ENCODE data around the gene JPH2.
"Not testable (repeated sequence)": the region's sequence is repeated elsewhere in the genome, so short reads cannot be mapped to it uniquely, and the experiment has no call there.

The JPH2 gene

DNA sequence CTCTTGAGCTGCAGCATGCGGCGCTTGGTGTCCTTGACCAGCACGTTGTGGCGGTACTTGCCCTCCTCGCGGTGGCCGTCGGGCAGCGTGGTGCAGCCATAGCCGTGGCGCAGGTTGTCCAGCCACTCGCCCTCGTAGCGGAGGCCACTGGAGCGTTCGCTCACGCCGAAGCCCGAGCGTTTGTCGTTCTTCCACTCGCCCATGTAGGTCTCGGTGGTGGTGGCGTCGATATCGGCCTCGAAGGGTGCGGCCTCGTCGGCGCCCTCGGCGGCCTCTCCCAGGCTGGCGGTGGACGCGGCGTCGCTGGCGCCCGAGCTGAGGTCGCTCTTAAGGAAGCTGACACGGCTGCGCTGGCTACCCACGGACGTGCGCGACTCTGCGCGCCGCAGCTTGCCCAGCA, 27.3 kb downstream of the JPH2 start:
- in situ Hi-C loops (cut with MboI; ENCODE audit: low sequenced_read_pairs) = no loop called here

DNA sequence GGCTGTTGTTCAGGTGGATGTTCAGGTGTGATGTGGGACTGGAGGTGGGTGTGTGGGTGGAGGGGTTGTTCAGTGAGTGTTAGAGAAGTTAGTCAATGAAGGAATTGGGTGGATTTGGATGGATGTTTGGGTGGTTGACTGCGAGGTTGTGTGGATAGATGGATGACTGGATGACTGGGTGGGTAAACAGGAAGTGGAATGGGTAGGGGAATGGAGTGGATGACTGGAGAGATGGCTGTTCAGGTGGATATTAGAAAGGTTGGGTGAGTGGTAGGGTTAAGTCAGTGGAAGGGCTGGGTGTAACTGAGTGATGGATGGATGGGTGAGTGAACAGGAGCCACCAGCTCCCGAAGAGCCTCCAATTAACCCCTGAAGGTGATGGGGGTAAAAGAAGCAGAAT, 27.9 kb downstream of the JPH2 start:
- in situ Hi-C loops (cut with MboI; ENCODE audit: low sequenced_read_pairs) = no loop called here

DNA sequence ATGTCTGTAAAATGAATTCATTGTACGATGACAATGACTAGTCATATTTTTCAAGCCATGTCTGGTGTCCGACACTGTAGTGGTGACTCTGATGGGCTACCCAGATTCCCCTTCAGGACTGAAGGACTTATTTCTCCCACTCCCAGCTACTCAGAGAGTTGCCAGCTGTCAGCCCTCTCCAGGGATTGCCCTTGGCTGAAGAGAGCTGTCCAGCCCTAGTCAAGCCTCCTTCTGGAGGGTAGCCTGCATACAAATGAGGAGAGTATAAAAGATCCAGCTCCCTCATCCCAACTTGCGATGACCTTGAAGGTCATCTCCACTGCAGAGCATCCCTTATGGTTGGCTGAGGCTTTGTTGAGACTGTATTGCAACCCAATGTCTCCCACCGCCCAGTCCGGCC, 29.9 kb downstream of the JPH2 start:
- in situ Hi-C loops (cut with MboI; ENCODE audit: low sequenced_read_pairs) = no loop called here

DNA sequence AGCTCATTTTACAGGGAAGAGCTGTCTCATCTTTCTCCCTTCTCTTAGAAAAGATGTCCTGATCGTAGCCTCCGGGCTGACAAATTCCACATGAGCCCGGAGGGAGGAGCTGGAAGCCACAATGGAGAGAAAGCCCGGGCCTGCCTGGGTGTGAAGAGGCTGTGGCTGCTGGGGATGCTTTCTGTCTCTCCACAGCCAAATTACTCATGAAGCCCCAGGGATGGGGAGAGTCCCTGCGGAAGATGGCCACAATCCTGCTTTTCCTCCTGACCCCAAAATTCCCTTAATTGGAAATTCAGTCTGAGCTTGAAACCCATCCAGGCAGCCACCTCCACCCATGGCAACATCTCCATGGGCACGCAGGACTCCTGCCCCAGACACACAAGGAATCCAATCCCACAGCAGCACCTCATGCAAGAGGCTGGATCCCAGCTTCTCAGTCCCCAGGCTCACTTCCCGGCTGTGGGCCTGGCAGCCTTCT, 32.4 kb downstream of the JPH2 start:
- in situ Hi-C loops (cut with MboI; ENCODE audit: low sequenced_read_pairs) = no loop called here

DNA sequence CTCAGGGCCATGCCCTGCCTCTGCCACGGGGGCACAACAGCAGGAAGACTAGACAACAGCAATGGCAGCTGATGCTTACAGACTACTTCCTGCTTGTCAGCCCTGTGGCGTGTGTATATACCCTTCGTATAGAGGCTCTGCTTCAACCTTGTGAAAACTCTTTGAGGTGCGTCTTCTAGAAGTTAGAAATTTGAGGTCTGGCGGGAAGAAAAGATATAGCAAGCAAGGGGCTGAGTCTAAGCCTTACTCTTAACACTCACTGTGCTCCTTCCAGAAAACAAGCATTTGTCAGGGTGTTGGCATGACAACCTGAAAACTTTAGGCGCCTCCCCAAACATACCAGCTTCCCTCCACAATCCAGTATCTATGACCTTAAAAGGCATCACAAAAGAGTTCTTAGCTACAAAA, 33.3 kb downstream of the JPH2 start:
- in situ Hi-C loops (cut with MboI; ENCODE audit: low sequenced_read_pairs) = no loop called here

DNA sequence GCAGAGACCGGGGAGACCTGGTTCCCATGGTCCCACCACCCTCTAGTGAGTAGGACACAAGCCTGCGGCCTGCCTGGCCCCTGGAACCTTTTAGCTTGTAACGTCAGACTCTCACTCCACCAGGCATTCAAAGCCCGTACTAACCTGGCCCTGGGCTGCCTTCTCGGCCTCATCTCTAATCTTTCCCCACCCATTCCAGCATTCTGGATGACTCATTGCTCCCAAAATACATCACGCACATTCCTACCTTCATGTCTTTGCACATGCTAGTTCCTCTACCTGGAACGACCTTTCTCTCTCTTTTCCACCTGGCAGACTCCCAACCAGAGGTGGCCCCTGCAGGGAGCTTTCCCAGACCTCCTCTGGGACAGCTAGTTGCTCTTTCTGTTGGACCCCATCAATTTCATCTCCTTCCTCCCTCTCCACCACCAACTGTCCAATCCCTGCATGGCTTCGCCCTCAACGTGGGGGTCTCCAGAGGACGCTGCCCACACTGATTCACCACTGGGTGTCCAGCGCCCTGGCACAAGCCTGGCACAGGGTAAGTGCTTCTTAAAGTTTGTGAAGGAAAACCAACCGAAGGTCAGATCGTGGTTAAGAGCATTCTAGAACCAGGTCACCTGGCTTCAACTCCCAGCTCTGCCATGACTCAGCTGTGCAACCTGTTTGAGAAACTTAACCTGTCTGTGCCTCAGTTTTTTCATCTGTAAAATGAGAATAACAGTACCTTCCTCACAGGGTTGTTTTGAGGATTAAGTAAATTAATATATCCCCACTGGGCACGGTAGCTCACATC, 35.2 kb downstream of the JPH2 start:
- in situ Hi-C loops (cut with MboI; ENCODE audit: low sequenced_read_pairs) = no loop called here

DNA sequence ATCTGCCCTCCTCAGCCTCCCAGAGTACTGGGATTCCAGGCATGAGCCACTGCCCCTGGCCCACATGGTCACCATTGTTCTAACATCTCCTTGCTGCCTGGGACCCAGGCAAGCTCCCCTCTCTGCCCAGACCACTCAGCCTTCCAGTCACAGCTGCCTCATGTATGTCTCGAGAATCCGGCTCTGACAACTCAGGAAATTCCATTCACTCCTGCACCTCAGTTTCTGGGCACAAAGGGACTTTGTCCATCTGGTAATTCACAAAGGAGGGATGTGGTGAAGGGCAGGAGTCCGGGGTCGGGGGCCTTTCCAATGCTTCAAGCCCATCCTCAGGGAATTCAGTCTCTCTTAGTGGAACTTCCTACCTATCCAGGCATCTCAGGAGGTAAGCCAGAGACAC, 40.7 kb downstream of the JPH2 start:
- in situ Hi-C loops (cut with MboI; ENCODE audit: low sequenced_read_pairs) = no loop called here

DNA sequence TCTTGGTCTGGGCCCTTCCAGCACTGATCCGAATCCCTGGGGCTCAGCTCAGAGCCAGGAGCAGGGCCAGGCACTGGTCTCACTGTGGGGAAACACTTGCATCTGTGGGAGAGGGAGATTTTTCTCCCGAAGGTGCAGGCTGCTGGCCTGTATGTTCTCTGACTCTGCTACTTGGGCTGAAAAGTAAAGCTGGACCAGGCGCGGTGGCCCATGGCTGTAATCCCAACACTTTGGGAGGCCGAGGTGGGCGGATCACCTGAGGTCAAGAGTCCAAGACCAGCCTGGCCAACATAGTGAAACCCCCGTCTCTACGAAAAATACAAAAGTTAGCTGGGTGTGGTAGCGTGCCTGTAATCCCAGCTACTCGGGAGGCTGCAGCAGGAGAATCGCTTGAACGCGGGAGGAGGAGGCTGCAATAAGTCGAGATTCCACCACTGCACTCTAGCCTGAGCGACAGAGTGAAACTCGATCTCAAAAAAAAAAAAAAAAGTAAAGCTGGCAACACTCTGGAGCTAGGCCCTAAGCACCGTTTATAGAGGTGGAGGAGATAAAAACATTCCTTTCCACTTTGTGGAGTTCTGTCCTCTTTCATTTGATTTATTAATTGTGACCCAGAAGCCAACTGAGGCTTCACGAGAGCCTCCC, 41.7 kb downstream of the JPH2 start:
- in situ Hi-C loops (cut with MboI; ENCODE audit: low sequenced_read_pairs) = no loop called here

DNA sequence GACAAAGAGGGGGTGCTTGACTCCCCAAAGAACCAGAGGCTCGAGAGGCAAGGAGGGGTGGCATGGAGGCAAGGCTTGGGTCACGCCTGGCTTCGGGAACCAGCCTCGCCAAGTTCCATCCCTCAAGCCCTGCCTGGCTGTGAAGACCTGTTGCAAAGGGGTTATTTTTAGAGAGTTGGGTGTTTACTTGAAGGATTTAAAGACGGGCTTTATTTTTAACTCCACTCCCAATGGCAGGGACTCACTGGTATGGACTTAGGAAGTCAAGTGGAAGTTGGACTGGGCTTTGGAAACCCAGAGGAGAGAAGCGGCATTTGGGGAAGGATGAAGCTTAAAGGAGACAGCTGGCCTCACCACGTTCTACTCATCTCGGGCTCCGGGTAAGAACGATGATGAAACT, 43.1 kb downstream of the JPH2 start:
- in situ Hi-C loops (cut with MboI; ENCODE audit: low sequenced_read_pairs) = no loop called here

DNA sequence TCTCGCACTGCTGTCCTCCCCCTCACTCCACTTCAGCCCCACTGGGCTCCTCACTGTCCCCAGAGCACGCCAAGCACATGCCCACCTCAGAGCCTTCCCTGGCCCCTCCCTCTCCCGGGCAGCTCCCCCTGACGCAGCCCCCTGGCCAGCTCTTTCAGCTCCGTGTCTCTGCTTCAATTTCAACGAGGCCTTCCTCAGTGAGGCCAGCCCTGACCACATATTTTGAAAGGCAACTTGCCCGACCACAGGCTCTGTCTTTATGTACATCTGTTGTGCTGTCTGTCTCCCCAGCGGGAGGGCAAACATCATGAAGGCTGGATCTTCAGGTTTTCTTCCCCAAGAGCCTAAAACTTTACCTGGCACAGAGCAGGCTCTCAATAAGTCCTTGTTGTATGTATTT, 44.6 kb downstream of the JPH2 start:
- in situ Hi-C loops (cut with MboI; ENCODE audit: low sequenced_read_pairs) = no loop called here

DNA sequence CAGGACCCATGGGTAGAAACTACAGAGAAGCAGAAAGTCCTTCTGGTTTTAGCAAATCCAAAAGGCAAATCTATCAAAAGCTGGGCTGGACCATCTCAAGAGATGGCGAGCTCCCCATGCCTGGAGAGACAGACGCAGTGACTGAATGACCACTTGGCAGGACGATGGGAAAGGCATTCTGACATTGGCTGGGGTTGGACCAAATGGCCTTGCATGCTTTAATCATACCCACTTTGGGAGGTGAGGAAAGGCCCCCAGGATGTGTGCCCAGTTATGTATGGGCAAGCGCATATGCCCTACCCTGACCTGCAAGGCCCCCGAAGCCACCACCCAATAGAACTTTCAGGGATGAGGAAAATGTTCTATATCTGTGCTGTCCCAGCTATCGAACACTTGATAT, 45.1 kb downstream of the JPH2 start:
- in situ Hi-C loops (cut with MboI; ENCODE audit: low sequenced_read_pairs) = no loop called here

DNA sequence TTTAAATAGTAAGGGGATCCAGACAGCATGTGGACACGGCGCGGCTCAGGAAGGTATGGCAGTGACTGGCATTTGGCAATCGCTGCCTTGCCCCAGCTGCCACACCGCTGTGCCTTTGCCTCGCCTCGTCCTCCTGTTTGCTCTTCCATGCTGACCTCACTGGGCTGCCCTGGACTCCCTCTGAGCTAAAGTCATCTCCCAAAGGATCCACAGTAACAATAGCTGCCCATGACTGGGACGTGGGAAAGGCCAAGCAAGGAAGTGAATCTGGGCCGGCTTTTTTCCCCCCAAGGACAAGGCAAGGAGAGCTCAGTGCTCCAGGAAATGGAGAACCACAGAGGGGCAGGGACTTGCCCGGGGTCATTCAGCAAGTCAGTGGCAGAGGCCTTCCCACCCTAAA, 48.1 kb downstream of the JPH2 start:
- in situ Hi-C loops (cut with MboI; ENCODE audit: low sequenced_read_pairs) = no loop called here

DNA sequence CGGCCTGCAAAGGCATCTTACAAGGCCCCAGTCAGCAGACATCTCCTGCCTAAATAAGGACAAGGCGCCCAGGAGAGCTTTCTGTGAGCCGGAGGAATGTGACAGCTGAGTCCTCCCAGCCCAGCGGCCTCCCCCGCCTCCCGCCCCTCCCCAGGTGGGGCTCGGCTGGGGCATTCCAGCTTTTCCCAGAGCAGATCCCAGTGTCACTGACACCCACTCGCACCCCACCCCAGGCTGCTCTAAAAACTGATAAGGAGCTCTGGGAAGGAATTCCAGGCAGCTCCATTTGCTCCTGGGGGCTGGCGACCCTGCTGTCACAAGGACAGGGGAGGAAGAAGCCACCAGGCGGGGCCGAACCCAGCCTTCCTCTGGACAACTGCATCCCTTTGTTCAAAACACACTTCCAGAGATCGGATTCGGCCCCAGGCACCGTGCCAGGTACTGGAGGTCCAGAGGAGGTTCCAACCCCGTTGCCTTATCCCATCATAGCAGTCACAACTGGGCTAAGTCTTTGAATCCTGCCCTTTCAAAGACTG, 49.7 kb downstream of the JPH2 start:
- in situ Hi-C loops (cut with MboI; ENCODE audit: low sequenced_read_pairs) = no loop called here

DNA sequence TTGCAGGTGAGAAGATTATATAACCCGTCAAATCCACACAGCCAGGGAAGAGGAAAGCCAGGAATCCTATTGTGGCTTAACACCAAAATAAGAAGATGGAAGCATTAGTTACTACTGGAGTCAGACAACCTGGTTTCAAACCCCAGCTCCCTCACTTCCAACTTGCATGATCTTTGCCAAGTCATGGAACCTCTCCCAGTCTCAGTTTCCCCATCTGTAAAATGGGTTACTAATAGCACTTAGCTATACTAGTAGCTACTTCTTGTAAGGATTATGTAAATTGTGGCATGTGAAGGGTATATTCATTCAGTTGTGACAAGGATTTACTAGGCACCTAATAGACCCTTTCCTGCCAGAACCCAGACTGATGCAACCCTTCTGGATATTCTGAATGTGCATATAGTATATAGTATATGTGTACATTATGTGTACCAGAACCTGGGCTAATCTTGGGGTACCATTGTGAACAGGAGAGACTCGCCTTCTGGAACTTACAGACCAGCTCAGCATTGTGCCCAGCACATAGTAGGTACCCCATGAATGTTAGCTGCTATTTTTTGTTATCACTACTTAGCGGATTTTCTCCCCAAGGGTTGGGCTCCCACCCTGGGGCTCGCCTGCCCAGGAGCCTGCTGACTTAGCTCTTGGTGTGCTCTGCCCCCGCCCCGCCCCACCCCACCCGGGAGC, 50.3 kb downstream of the JPH2 start:
- in situ Hi-C loops (cut with MboI; ENCODE audit: low sequenced_read_pairs) = no loop called here

DNA sequence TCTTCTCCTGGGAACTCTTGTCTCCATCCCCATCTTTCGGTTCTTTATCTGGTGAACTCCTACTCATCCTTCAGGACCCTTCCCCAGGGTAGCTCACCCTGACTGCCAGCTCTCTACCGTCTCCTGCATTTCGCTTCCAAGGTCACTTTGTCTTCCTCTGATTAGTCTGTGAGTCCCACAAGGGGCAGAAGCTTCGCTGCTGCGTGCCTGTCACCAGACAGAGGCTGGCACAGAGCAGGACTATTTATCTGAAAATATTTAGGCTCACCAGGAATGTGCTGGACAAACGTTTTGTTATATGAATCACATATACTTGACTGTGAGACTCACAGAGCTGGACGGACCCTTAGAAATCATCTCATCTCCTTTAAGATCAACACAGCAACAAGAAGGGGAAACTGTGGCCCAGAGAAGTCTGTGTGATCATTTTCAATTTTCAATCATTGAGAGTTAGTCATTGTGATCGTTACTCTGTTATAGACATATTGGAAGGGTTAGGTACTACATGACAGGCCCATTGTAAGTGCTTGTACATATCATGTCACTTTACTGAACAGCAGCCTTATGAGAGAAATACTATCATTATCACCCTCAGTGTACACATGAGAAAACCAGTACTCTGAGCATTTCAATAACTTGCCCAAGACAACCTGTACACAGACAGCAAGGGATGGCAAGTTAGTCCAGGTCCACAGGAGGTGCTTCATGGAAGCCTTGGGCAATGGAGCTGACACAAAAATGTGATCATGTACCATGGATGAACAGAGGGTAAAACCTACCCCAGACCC, 51.4 kb downstream of the JPH2 start:
- in situ Hi-C loops (cut with MboI; ENCODE audit: low sequenced_read_pairs) = no loop called here

DNA sequence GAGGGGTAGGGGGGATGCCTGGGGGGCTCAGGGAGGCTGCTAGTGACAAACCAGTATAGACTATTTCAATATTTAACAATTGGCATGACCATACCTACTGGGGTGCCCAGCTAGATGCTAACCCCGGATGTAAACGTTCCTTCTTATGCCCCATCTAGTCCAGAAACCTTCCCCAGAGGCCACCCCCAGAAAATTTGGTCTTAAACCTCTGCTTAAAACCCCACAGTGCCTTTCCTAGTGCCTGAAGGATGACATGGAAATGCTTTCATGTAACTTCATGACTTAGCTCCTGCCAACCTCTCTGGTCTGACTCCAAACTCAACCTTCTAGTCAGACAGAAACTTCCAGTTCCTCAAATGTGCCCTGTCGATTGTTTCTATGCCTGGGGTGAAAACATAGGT, 52.0 kb downstream of the JPH2 start:
- in situ Hi-C loops (cut with MboI; ENCODE audit: low sequenced_read_pairs) = no loop called here

DNA sequence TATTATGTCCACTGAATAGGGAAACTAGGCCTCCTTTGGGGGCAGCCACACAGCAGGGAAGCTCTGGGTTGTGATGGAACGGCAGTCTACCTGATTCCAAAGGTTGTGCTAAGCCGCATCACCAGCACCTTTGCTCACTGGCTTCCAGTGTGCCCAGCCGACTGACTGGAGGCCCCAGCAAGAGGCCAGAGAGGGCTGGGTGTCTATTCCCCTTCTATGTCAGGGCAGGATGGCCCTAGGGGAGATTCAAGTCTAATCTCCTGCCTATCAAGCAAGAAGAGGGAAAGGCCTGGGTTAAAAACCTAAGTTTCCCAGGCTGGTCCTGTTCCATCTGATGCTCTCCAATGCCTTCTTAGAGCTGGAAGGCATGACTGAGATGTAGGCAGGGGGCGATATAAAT, 53.6 kb downstream of the JPH2 start:
- in situ Hi-C loops (cut with MboI; ENCODE audit: low sequenced_read_pairs) = no loop called here

DNA sequence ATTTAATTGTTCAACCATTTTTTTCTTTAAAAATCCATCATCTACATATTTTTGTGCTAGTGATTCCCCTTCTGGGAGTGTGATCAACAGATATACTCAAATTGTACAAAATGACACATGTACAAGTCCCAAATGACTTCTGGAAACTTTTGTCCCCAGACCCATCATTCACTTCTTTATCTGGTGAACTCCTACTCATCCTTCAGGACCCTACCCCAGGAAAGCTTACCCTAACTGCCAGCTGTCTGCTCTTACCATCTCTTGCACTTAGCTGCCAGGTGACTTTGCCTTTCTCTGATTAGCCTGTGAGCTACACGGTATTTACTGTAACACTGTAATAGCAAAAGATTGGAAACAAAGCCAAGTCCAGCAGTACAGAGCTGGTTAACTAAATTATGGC, 55.3 kb downstream of the JPH2 start:
- in situ Hi-C loops (cut with MboI; ENCODE audit: low sequenced_read_pairs) = no loop called here

DNA sequence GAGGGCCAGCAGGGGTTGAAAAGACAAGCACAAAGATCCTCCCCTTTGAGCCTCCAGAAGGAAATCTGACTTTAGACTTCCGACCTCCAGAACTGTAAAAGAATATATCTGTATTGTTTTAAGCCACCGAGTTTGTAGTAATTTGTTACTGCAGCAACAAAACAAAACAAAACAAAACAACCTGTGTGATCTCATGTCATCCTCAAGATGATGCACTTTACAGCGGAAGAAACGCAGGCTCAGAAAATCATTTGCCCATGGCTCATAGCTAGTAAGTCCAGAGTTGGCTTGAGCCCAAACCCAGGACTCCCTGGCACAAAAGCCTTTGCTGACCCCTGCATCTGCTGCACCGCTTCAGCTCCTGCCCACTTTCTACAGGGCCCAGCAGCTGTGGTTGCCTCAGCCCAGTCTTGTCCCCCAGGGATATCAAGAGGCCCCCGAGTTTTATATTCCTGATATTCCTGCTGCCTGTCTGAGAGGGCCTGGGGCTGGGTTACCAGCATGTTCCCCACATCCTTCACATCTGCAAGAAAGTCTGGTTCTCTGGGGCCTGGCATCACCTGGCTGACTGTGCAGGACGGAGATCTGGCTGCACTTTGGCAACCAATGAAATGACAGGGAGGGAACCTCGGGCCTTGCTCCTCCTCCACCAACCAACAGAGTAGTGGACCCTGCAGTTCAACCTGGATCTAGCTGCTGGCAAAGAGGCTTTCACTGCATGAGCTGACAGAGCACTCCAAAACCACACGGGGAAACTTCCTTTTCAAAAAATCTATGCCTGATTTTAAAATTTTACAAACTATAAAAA, 56.9 kb downstream of the JPH2 start:
- in situ Hi-C loops (cut with MboI; ENCODE audit: low sequenced_read_pairs) = no loop called here

DNA sequence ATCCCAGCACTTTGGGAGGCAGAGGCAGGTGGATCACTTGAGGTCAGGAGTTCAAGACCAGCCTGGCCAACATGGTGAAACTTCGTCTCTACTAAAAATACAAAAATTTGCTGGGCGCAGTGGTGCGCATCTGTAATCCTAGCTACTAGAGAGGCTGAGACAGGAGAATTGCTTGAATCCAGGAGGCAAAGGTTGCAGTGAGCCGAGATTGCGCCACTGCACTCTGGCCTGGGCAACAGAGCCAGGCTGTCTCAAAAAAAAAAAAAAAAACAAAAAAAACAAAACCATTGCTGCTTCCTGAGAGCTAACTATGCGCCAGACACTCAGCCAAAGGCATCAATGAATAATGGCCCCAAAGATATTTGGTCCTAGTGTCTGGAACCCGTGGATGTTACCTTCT, 57.7 kb downstream of the JPH2 start:
- in situ Hi-C loops (cut with MboI; ENCODE audit: low sequenced_read_pairs) = not testable (repeated sequence)
